GM21360 (cell line): ENCODE results near the gene POU2AF2.
A peak's percentile ranks its signal among the peaks of the same experiment; 100 is the strongest.
"Not testable (repeated sequence)": the region's sequence is repeated elsewhere in the genome, so short reads cannot be mapped to it uniquely, and the experiment has no call there.

Experiments
- ATAC-seq: cut with Tn5 transposase; IDR thresholded peaks from one replicate; pipeline ENCODE4 v1.9.1; 2021; ENCODE audit warnings: mild to moderate bottlenecking, moderate library complexity; ENCODE audit not compliant: unreplicated experiment

Gene POU2AF2

GRCh38 chr11:111245425-111245824 lies at the start of gene POU2AF2:
TSS of gene POU2AF2 (plus strand) at chr11:111245725. CDS start at chr11:111245854, 129 bp downstream.
- ATAC-seq = no peak

- no peak for ATAC-seq
These were observed 45.5 kb upstream of the POU2AF2 start for GRCh38 chr11:111200010-111200534.

- no peak for ATAC-seq
These were observed 41.3 kb upstream of the POU2AF2 start for GRCh38 chr11:111204211-111204610.

- ATAC-seq = no peak
These were observed 39.7 kb upstream of the POU2AF2 start for GRCh38 chr11:111205632-111206385.

- ATAC-seq = no peak
These were observed 39.1 kb upstream of the POU2AF2 start for GRCh38 chr11:111206472-111206871.

- no peak for ATAC-seq
These were observed 38.3 kb upstream of the POU2AF2 start for GRCh38 chr11:111207213-111207612.

GRCh38 chr11:111209543-111210355 lies 35.8 kb upstream of the POU2AF2 start:
- ATAC-seq = no peak

GRCh38 chr11:111213256-111213655 lies 32.3 kb upstream of the POU2AF2 start:
- no peak for ATAC-seq

GRCh38 chr11:111220721-111221120 lies 24.8 kb upstream of the POU2AF2 start:
- ATAC-seq = no peak

GRCh38 chr11:111221208-111221607 lies 24.3 kb upstream of the POU2AF2 start:
- no peak for ATAC-seq

- ATAC-seq = not testable (repeated sequence)
These were observed 23.6 kb upstream of the POU2AF2 start for GRCh38 chr11:111221936-111222335.

GRCh38 chr11:111222821-111223455 lies 22.6 kb upstream of the POU2AF2 start:
- not testable (repeated sequence) for ATAC-seq

- no peak for ATAC-seq
These were observed 19.6 kb upstream of the POU2AF2 start for GRCh38 chr11:111225881-111226280.

- ATAC-seq = no peak
These were observed 15.9 kb upstream of the POU2AF2 start for GRCh38 chr11:111229604-111230003.

GRCh38 chr11:111230122-111230465 lies 15.4 kb upstream of the POU2AF2 start:
- peak; percentile 32 for ATAC-seq

GRCh38 chr11:111231836-111232235 lies 13.7 kb upstream of the POU2AF2 start:
- no peak for ATAC-seq

GRCh38 chr11:111236383-111236782 lies 9.1 kb upstream of the POU2AF2 start:
- no peak for ATAC-seq

GRCh38 chr11:111237926-111238325 lies 7.6 kb upstream of the POU2AF2 start:
- ATAC-seq = no peak

- no peak for ATAC-seq
These were observed 1.4 kb downstream of the POU2AF2 start for GRCh38 chr11:111246956-111247355.

- no peak for ATAC-seq
These were observed 5.4 kb downstream of the POU2AF2 start for GRCh38 chr11:111250936-111251335.

- ATAC-seq = no peak
These were observed 7.6 kb downstream of the POU2AF2 start for GRCh38 chr11:111253131-111253530.
